Glomerular visceral epithelial cell (primary cell): ENCODE measurements around the gene OVCA2.

Experiments used
- DNase-seq: peaks from one replicate; pipeline ENCODE4 v3.0.0-alpha.2; 2016; ENCODE audit errors: extremely low spot score

The OVCA2 gene

GRCh38 chr17:2013994-2014317 lies 27.9 kb upstream of the OVCA2 start:
- DNase-seq, result no peak

- no peak for DNase-seq
These were observed 26.5 kb upstream of the OVCA2 start for GRCh38 chr17:2015314-2015713.

GRCh38 chr17:2016494-2016893 lies 25.3 kb upstream of the OVCA2 start:
- no peak for DNase-seq

GRCh38 chr17:2017274-2017941 lies 24.4 kb upstream of the OVCA2 start:
- DNase-seq, result peak; percentile 52

- DNase-seq, result no peak
These were observed 22.9 kb upstream of the OVCA2 start for GRCh38 chr17:2018716-2019510.

- DNase-seq, result no peak
These were observed 22.1 kb upstream of the OVCA2 start for GRCh38 chr17:2019723-2020122.

GRCh38 chr17:2020721-2021120 lies 21.1 kb upstream of the OVCA2 start:
- DNase-seq, result no peak

- DNase-seq, result no peak
These were observed 19.1 kb upstream of the OVCA2 start for GRCh38 chr17:2022647-2023240.

GRCh38 chr17:2023256-2023655 lies 18.6 kb upstream of the OVCA2 start:
- no peak for DNase-seq

- no peak for DNase-seq
These were observed 17.9 kb upstream of the OVCA2 start for GRCh38 chr17:2023692-2024571.

GRCh38 chr17:2024572-2025219 lies 17.1 kb upstream of the OVCA2 start:
- DNase-seq, result no peak

GRCh38 chr17:2025220-2025621 lies 16.6 kb upstream of the OVCA2 start, which contains the start of gene RTN4RL1:
TSS of gene RTN4RL1 (minus strand) at chr17:2025334. CDS start at chr17:2024865, 469 bp downstream.
- peak; percentile 27 for DNase-seq

- peak; percentile 66 for DNase-seq
These were observed 16.1 kb upstream of the OVCA2 start for GRCh38 chr17:2025622-2026309.

GRCh38 chr17:2027528-2028233 lies 14.1 kb upstream of the OVCA2 start:
- no peak for DNase-seq

- DNase-seq, result no peak
These were observed 13.6 kb upstream of the OVCA2 start for GRCh38 chr17:2028234-2028614.

- DNase-seq, result no peak
These were observed 13.1 kb upstream of the OVCA2 start for GRCh38 chr17:2028737-2029136.

GRCh38 chr17:2029911-2030778 lies 11.7 kb upstream of the OVCA2 start, which contains the start of gene DPH1:
TSS of gene DPH1 (plus strand) at chr17:2030153. CDS start at chr17:2030170, 17 bp downstream.
- peak; percentile 86 for DNase-seq

GRCh38 chr17:2030779-2031163 lies 11.1 kb upstream of the OVCA2 start:
- no peak for DNase-seq

GRCh38 chr17:2033153-2033552 lies 8.7 kb upstream of the OVCA2 start:
- no peak for DNase-seq
